ENCODE results near the gene STIP1. TPM values are rescaled to one million over a fixed set of nuclear protein-coding genes. Genes with fewer than 3 reads are reported as not detected.

STIP1 gene
- total and polyA plus RNA-seq, 4 donors = 22.6 to 58.1 (median 42.5) TPM

GRCh38 chr11:64253481-64253880 is 67.5 kb downstream of the STIP1 start:
- Histone ChIP-seq H3K36me3 (ENCODE audit: control insufficient read depth in 4 of 4, insufficient read depth in 3 of 4, low read depth in 1 of 4, low read length in 3 of 4) (peaks cover 0 to 11% (median 3%) of the 10 kb centered on the region in 4 donors), H3K4me1 (ENCODE audit: control insufficient read depth in 4 of 4, insufficient read depth in 4 of 4, low read length in 3 of 4) (peaks cover 5 to 34% (median 27%) of the 10 kb centered on the region in 4 donors), H3K9ac (ENCODE audit: low read depth in 1 of 2, low read length in 2 of 2) (no peak overlapping the region), H3K27ac (ENCODE audit: low read depth in 1 of 2, low read length in 2 of 2) (no peak overlapping the region), H3K4me3 (ENCODE audit: low read depth in 1 of 3, low read length in 3 of 3) (no peak overlapping the region), H3K9me3 (ENCODE audit: control insufficient read depth in 4 of 4, low read length in 3 of 4) (no peaks in the 10 kb centered on the region), H3K27me3 (ENCODE audit: control insufficient read depth in 4 of 4, insufficient read depth in 4 of 4, low read length in 3 of 4) (no peaks in the 10 kb centered on the region)
- TF ChIP-seq, protein P1, sequence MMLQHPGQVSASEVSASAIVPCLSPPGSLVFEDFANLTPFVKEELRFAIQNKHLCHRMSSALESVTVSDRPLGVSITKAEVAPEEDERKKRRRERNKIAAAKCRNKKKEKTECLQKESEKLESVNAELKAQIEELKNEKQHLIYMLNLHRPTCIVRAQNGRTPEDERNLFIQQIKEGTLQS (IDR thresholded peaks at IDR 0.05) = no peak
- TF ChIP-seq, protein P2, sequence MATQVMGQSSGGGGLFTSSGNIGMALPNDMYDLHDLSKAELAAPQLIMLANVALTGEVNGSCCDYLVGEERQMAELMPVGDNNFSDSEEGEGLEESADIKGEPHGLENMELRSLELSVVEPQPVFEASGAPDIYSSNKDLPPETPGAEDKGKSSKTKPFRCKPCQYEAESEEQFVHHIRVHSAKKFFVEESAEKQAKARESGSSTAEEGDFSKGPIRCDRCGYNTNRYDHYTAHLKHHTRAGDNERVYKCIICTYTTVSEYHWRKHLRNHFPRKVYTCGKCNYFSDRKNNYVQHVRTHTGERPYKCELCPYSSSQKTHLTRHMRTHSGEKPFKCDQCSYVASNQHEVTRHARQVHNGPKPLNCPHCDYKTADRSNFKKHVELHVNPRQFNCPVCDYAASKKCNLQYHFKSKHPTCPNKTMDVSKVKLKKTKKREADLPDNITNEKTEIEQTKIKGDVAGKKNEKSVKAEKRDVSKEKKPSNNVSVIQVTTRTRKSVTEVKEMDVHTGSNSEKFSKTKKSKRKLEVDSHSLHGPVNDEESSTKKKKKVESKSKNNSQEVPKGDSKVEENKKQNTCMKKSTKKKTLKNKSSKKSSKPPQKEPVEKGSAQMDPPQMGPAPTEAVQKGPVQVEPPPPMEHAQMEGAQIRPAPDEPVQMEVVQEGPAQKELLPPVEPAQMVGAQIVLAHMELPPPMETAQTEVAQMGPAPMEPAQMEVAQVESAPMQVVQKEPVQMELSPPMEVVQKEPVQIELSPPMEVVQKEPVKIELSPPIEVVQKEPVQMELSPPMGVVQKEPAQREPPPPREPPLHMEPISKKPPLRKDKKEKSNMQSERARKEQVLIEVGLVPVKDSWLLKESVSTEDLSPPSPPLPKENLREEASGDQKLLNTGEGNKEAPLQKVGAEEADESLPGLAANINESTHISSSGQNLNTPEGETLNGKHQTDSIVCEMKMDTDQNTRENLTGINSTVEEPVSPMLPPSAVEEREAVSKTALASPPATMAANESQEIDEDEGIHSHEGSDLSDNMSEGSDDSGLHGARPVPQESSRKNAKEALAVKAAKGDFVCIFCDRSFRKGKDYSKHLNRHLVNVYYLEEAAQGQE (IDR thresholded peaks at IDR 0.05) = no peak
- TF ChIP-seq SP1 (IDR thresholded peaks at IDR 0.05) (no peak), FOXA2 (IDR thresholded peaks at IDR 0.05) (no peak), CTCF (IDR thresholded peaks at IDR 0.05; ENCODE audit: low read depth, low read length, missing input control) (no peak), JUND (IDR thresholded peaks at IDR 0.05) (no peak), NR2F2 (IDR thresholded peaks at IDR 0.05) (no peak), HNF4A (conservative IDR thresholded peaks at IDR 0.05) (no peak), YY1 (IDR thresholded peaks at IDR 0.05) (no peak), RAD21 (IDR thresholded peaks at IDR 0.05) (no peak), EGR1 (IDR thresholded peaks at IDR 0.05; ENCODE audit: low read depth in 2 of 2) (no peak), GABPA (IDR thresholded peaks at IDR 0.05 in 1 of 2, conservative IDR thresholded peaks at IDR 0.05 in 1 of 2) (no peak), TAF1 (conservative IDR thresholded peaks at IDR 0.05) (no peak), FOXA1 (IDR thresholded peaks at IDR 0.05) (no peak), HNF4G (IDR thresholded peaks at IDR 0.05) (no peak)
- TF ChIP-seq, protein P3, sequence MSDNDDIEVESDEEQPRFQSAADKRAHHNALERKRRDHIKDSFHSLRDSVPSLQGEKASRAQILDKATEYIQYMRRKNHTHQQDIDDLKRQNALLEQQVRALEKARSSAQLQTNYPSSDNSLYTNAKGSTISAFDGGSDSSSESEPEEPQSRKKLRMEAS (IDR thresholded peaks at IDR 0.05) = no peak
- WGBS = 71% methylated on average over 5 of the region's 5 CpGs
- DNase-seq (ENCODE audit: low spot score) = no peak

Other genes starting within 250 kb of the STIP1 start
- 1 to 10 TPM; 5.4 to 7.3 TPM for gene NAA40, start 247.2 kb upstream of the STIP1 start, total RNA-seq
- 1 to 10 TPM; 3.0 to 4.1 TPM for gene NAA40, start 247.2 kb upstream of the STIP1 start, polyA plus RNA-seq
- gene COX8A, start 211.6 kb upstream of the STIP1 start, total RNA-seq = 100 to 1,000 TPM; 250 to 368 TPM
- gene COX8A, start 211.6 kb upstream of the STIP1 start, polyA plus RNA-seq = 100 to 1,000 TPM; 359 to 586 TPM
- gene OTUB1, start 199.7 kb upstream of the STIP1 start, total RNA-seq = 10 to 100 TPM; 18.8 to 21.9 TPM
- 10 to 100 TPM; 35.1 to 44.6 TPM for gene OTUB1, start 199.7 kb upstream of the STIP1 start, polyA plus RNA-seq
- gene FLRT1, start 150.2 kb upstream of the STIP1 start, total RNA-seq = under 1 TPM in 1 of 2 donors, not detected in 1; 0.05 TPM
- gene FLRT1, start 150.2 kb upstream of the STIP1 start, polyA plus RNA-seq = under 1 TPM; 0.02 to 0.32 TPM
- 10 to 100 TPM in 1 of 2 donors, 1 to 10 TPM in 1; 8.9 to 12.6 TPM for gene MACROD1, start 20.1 kb upstream of the STIP1 start, total RNA-seq
- 10 to 100 TPM; 13.5 to 25.9 TPM for gene MACROD1, start 20.1 kb upstream of the STIP1 start, polyA plus RNA-seq
- gene FERMT3, start 20.6 kb downstream of the STIP1 start, total RNA-seq = 10 to 100 TPM; 11.0 to 47.2 TPM
- 1 to 10 TPM; 3.4 to 8.5 TPM for gene FERMT3, start 20.6 kb downstream of the STIP1 start, polyA plus RNA-seq
- gene TRPT1, start 40.0 kb downstream of the STIP1 start, total RNA-seq = 10 to 100 TPM; 14.0 to 22.9 TPM
- gene TRPT1, start 40.0 kb downstream of the STIP1 start, polyA plus RNA-seq = 10 to 100 TPM; 18.7 to 37.8 TPM
- gene NUDT22, start 40.1 kb downstream of the STIP1 start, total RNA-seq = 10 to 100 TPM; 20.0 to 47.8 TPM
- 10 to 100 TPM; 37.9 to 44.5 TPM for gene NUDT22, start 40.1 kb downstream of the STIP1 start, polyA plus RNA-seq
- 10 to 100 TPM in 1 of 2 donors, 1 to 10 TPM in 1; 8.5 to 25.9 TPM for gene DNAJC4, start 44.4 kb downstream of the STIP1 start, total RNA-seq
- gene DNAJC4, start 44.4 kb downstream of the STIP1 start, polyA plus RNA-seq = 10 to 100 TPM; 22.7 to 24.3 TPM
- 1 to 10 TPM; 3.6 to 9.5 TPM for gene VEGFB, start 48.4 kb downstream of the STIP1 start, total RNA-seq
- 10 to 100 TPM; 11.9 to 17.3 TPM for gene VEGFB, start 48.4 kb downstream of the STIP1 start, polyA plus RNA-seq
- 10 to 100 TPM; 60.8 to 79.0 TPM for gene FKBP2, start 54.9 kb downstream of the STIP1 start, total RNA-seq
- 100 to 1,000 TPM; 170 to 241 TPM for gene FKBP2, start 54.9 kb downstream of the STIP1 start, polyA plus RNA-seq
- gene PPP1R14B, start 60.8 kb downstream of the STIP1 start, total RNA-seq = 10 to 100 TPM; 34.9 to 41.7 TPM
- 10 to 100 TPM; 24.2 to 57.6 TPM for gene PPP1R14B, start 60.8 kb downstream of the STIP1 start, polyA plus RNA-seq
- 1 to 10 TPM; 7.7 to 8.5 TPM for gene PLCB3, start 65.4 kb downstream of the STIP1 start, total RNA-seq
- gene PLCB3, start 65.4 kb downstream of the STIP1 start, polyA plus RNA-seq = 1 to 10 TPM in 1 of 2 donors, under 1 TPM in 1; 0.79 to 3.1 TPM
- 10 to 100 TPM; 16.0 to 21.1 TPM for gene BAD, start 98.5 kb downstream of the STIP1 start, total RNA-seq
- gene BAD, start 98.5 kb downstream of the STIP1 start, polyA plus RNA-seq = 10 to 100 TPM; 39.3 to 39.5 TPM
- gene GPR137, start 99.7 kb downstream of the STIP1 start, total RNA-seq = 10 to 100 TPM in 1 of 2 donors, 1 to 10 TPM in 1; 6.9 to 11.0 TPM
- gene GPR137, start 99.7 kb downstream of the STIP1 start, polyA plus RNA-seq = 10 to 100 TPM in 1 of 2 donors, 1 to 10 TPM in 1; 6.7 to 22.2 TPM
- not detected for gene KCNK4, start 105.1 kb downstream of the STIP1 start, total RNA-seq
- not detected for gene KCNK4, start 105.1 kb downstream of the STIP1 start, polyA plus RNA-seq
- under 1 TPM in 1 of 2 donors, not detected in 1; 0.42 TPM for gene CATSPERZ, start 114.2 kb downstream of the STIP1 start, total RNA-seq
- gene CATSPERZ, start 114.2 kb downstream of the STIP1 start, polyA plus RNA-seq = not detected
- 10 to 100 TPM; 19.8 to 64.8 TPM for gene ESRRA, start 119.4 kb downstream of the STIP1 start, total RNA-seq
- gene ESRRA, start 119.4 kb downstream of the STIP1 start, polyA plus RNA-seq = 10 to 100 TPM; 13.9 to 55.3 TPM
- 100 to 1,000 TPM in 1 of 2 donors, 10 to 100 TPM in 1; 52.5 to 137 TPM for gene TRMT112, start 131.4 kb downstream of the STIP1 start, total RNA-seq
- 100 to 1,000 TPM; 130 to 132 TPM for gene TRMT112, start 131.4 kb downstream of the STIP1 start, polyA plus RNA-seq
- 10 to 100 TPM; 66.8 to 93.4 TPM for gene PRDX5, start 131.9 kb downstream of the STIP1 start, total RNA-seq
- 100 to 1,000 TPM; 176 to 201 TPM for gene PRDX5, start 131.9 kb downstream of the STIP1 start, polyA plus RNA-seq
- gene CCDC88B, start 154.0 kb downstream of the STIP1 start, total RNA-seq = 1 to 10 TPM; 4.4 to 4.9 TPM
- gene CCDC88B, start 154.0 kb downstream of the STIP1 start, polyA plus RNA-seq = 1 to 10 TPM; 3.5 to 3.6 TPM
- 10 to 100 TPM; 10.8 to 13.5 TPM for gene RPS6KA4, start 173.0 kb downstream of the STIP1 start, total RNA-seq
- gene RPS6KA4, start 173.0 kb downstream of the STIP1 start, polyA plus RNA-seq = 1 to 10 TPM; 2.0 to 9.1 TPM

Data from liver (tissue), 9 donors.